ENCODE measurements around the gene FMNL2. TPM values are rescaled to one million over a fixed set of nuclear protein-coding genes. Genes with fewer than 3 reads are reported as not detected.

FMNL2 gene
- total RNA-seq, 1 experiment from 2014 or later = 28.1 TPM

GRCh38 chr2:152453129-152453911 is 118.3 kb downstream of the FMNL2 start:
- H3K4me1 ChIP-seq (ENCODE audit: control insufficient read depth in 1 of 2, insufficient read depth in 2 of 2, low read length in 2 of 2) = peaks cover 0 to 15% of the 10 kb centered on the region in 2 experiments; a peak in 2 of 4 replicates
- no peak overlapping the region for H2AFZ ChIP-seq (ENCODE audit: low read depth, low read length, poor library complexity, severe bottlenecking)
- H3K9ac ChIP-seq (ENCODE audit: low read length) = no peak overlapping the region
- DNase-seq (ENCODE audit: low read depth, low spot score) (no peak), ATAC-seq (no peak)
- ChIA-PET RAD21 (ENCODE audit: low non-redundant PET in 1 of 2, low total read pairs in 2 of 2, uncharacterized antibody in 2 of 2, unreplicated experiment in 2 of 2) (no interaction called here), POLR2A (no interaction called here), CTCF (no interaction called here)
- H3K36me3 ChIP-seq (ENCODE audit: control insufficient read depth in 1 of 2, insufficient read depth in 2 of 2, low read length in 2 of 2) = no peaks in the 10 kb centered on the region
- no peak overlapping the region for H3K4me2 ChIP-seq (ENCODE audit: low read length)
- intact Hi-C loops (cut with micrococcal nuclease) = no loop called here
- H3K4me3 ChIP-seq (replicated peaks in 1 of 2; ENCODE audit: low read depth in 1 of 2, low read length in 2 of 2) = no peak overlapping the region
- H3K9me3 ChIP-seq (ENCODE audit: control insufficient read depth in 1 of 2, insufficient read depth in 1 of 2, low read depth in 1 of 2, low read length in 2 of 2) = no peaks in the 10 kb centered on the region
- H3K27ac ChIP-seq (ENCODE audit: low read depth, low read length) = no peak overlapping the region
- TF ChIP-seq SIN3A (IDR thresholded peaks at IDR 0.05; ENCODE audit: low read depth) (no peak), POLR2AphosphoS5 (IDR thresholded peaks at IDR 0.05; ENCODE audit: low read depth, low read length) (no peak)
- 0 out of 2 replicates have a peak, but pooled peaks cover 3% of the 10 kb centered on the region for H3K79me2 ChIP-seq (ENCODE audit: insufficient read depth, low read length)
- H4K20me1 ChIP-seq (ENCODE audit: insufficient read depth) = no peaks in the 10 kb centered on the region
- BruUV-seq (replicated peaks) = no TSS peak
- no peaks in the 10 kb centered on the region for H3K9me2 ChIP-seq (ENCODE audit: insufficient read depth)
- H3K27me3 ChIP-seq (ENCODE audit: insufficient read depth, low read length) = no peaks in the 10 kb centered on the region

GRCh38 chr2:152454371-152454770 is 119.4 kb downstream of the FMNL2 start:
- 0 out of 2 replicates have a peak, but pooled peaks cover 3% of the 10 kb centered on the region for H3K79me2 ChIP-seq (ENCODE audit: insufficient read depth, low read length)
- ChIA-PET POLR2A (no interaction called here), RAD21 (ENCODE audit: low non-redundant PET in 1 of 2, low total read pairs in 2 of 2, uncharacterized antibody in 2 of 2, unreplicated experiment in 2 of 2) (no interaction called here), CTCF (no interaction called here)
- intact Hi-C loops (cut with micrococcal nuclease) = no loop called here
- H3K4me1 ChIP-seq (ENCODE audit: control insufficient read depth in 1 of 2, insufficient read depth in 2 of 2, low read length in 2 of 2) = peaks cover 0 to 15% of the 10 kb centered on the region in 2 experiments; a peak in 2 of 4 replicates
- H3K4me3 ChIP-seq (replicated peaks in 1 of 2; ENCODE audit: low read depth in 1 of 2, low read length in 2 of 2) = no peak overlapping the region
- H3K9me3 ChIP-seq (ENCODE audit: control insufficient read depth in 1 of 2, insufficient read depth in 1 of 2, low read depth in 1 of 2, low read length in 2 of 2) = no peaks in the 10 kb centered on the region
- no peaks in the 10 kb centered on the region for H3K27me3 ChIP-seq (ENCODE audit: insufficient read depth, low read length)
- H3K27ac ChIP-seq (ENCODE audit: low read depth, low read length) = no peak overlapping the region
- H3K36me3 ChIP-seq (ENCODE audit: control insufficient read depth in 1 of 2, insufficient read depth in 2 of 2, low read length in 2 of 2) = no peaks in the 10 kb centered on the region
- H3K4me2 ChIP-seq (ENCODE audit: low read length) = no peak overlapping the region
- no peak overlapping the region for H2AFZ ChIP-seq (ENCODE audit: low read depth, low read length, poor library complexity, severe bottlenecking)
- ATAC-seq (no peak), DNase-seq (ENCODE audit: low read depth, low spot score) (no peak)
- H3K9ac ChIP-seq (ENCODE audit: low read length) = no peak overlapping the region
- no peaks in the 10 kb centered on the region for H4K20me1 ChIP-seq (ENCODE audit: insufficient read depth)
- no TSS peak for BruUV-seq (replicated peaks)
- TF ChIP-seq ATF3 (IDR thresholded peaks at IDR 0.05) (no peak), CEBPB (IDR thresholded peaks at IDR 0.05; ENCODE audit: low read depth) (no peak), TCF7L2 (IDR thresholded peaks at IDR 0.05; ENCODE audit: borderline replicate concordance, extremely low read depth, insufficient read depth, insufficient read length) (no peak), JUND (IDR thresholded peaks at IDR 0.05) (no peak), POLR2A (IDR thresholded peaks at IDR 0.05; ENCODE audit: borderline replicate concordance, extremely low read depth, insufficient read depth, insufficient read length) (no peak), ZNF274 (IDR thresholded peaks at IDR 0.05; ENCODE audit: low read depth, low read length) (no peak), YY1 (IDR thresholded peaks at IDR 0.05; ENCODE audit: extremely low read depth, insufficient replicate concordance, low read depth, low read length) (no peak), EZH2phosphoT487 (IDR thresholded peaks at IDR 0.05; ENCODE audit: borderline replicate concordance) (no peak), SP1 (IDR thresholded peaks at IDR 0.05; ENCODE audit: low read depth) (no peak), EZH2 (IDR thresholded peaks at IDR 0.05) (no peak), ZBTB33 (IDR thresholded peaks at IDR 0.05; ENCODE audit: extremely low read depth, insufficient replicate concordance, low read length) (no peak), ZFX (IDR thresholded peaks at IDR 0.05) (no peak)
- no peaks in the 10 kb centered on the region for H3K9me2 ChIP-seq (ENCODE audit: insufficient read depth)

Data from HCT116 (cell line).